GM13977 (cell line): ENCODE results near the gene MSRB1.

Experiments
- DNase-seq: peaks from one replicate; pipeline ENCODE4 v3.0.0; 2012; ENCODE audit warnings: low spot score
- in situ Hi-C: fragments of 300-500 bp; cut with MboI; formaldehyde crosslinking; loops from one replicate; pipeline ENCODE4 v1.12.0; 2022; ENCODE audit warnings: low sequenced_read_pairs, low pct_unique_long_range_greater_than_20kb, mixed read lengths, inconsistent platforms; ENCODE audit not compliant: unreplicated experiment
- TF ChIP-seq, protein P1 (sequence below): IDR thresholded peaks from 2 replicates; pipeline ENCODE4 v1.5.1; 2012; ENCODE audit warnings: mild to moderate bottlenecking, control low read depth; ENCODE audit not compliant: insufficient read depth; ENCODE audit errors: extremely low read depth, missing control alignments

MSRB1 gene

DNA sequence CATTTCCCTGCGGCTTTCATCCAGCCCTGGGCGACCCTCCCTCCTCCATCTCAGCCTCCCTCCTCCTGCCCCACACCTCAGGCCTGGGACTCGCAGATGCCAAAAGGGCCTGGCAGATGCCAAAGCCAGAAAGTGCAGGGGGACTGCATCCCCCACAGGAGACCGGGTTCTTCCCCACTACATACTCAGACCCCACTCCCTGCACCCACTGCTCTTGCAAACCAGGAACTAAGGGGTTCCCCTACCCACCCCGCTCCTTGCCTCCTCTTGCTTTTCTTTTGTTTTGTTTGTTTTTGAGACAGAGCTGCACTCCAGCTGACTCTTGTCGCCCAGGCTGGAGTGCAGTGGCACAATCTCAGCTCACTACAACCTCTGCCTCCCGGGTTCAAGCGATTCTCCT, 28.0 kb downstream of the MSRB1 start:
- in situ Hi-C loops, result no loop called here
- no peak for DNase-seq
- TF ChIP-seq, protein P1, sequence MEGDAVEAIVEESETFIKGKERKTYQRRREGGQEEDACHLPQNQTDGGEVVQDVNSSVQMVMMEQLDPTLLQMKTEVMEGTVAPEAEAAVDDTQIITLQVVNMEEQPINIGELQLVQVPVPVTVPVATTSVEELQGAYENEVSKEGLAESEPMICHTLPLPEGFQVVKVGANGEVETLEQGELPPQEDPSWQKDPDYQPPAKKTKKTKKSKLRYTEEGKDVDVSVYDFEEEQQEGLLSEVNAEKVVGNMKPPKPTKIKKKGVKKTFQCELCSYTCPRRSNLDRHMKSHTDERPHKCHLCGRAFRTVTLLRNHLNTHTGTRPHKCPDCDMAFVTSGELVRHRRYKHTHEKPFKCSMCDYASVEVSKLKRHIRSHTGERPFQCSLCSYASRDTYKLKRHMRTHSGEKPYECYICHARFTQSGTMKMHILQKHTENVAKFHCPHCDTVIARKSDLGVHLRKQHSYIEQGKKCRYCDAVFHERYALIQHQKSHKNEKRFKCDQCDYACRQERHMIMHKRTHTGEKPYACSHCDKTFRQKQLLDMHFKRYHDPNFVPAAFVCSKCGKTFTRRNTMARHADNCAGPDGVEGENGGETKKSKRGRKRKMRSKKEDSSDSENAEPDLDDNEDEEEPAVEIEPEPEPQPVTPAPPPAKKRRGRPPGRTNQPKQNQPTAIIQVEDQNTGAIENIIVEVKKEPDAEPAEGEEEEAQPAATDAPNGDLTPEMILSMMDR, result no peak

DNA sequence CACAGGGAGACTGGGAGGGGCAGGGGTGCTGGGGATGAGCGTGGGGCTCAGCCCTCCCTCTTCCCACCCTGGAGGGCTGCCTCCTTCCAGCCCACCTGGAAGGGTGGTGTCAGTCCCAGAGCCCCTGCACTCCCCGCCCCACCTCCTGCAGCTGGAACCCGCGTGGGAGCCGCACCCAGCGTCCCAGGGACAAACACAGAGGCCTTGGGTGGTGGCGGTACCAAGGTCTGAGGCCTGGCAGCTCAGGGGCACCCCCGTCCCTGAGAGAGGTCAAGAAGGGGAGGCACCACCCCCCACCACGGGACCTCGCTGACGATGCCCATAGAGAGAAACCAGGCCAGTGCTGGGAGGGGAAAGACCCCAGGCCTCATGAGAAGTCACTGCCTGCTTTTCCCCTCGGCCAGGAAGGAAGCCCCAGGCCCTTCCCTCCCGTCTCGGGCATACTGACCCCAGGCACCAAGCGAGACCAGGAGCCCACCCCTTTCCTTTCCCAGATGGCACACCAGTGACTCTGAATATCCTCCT, 28.9 kb downstream of the MSRB1 start:
- TF ChIP-seq, protein P1, result no peak
- in situ Hi-C loops, result no loop called here
- DNase-seq, result no peak

DNA sequence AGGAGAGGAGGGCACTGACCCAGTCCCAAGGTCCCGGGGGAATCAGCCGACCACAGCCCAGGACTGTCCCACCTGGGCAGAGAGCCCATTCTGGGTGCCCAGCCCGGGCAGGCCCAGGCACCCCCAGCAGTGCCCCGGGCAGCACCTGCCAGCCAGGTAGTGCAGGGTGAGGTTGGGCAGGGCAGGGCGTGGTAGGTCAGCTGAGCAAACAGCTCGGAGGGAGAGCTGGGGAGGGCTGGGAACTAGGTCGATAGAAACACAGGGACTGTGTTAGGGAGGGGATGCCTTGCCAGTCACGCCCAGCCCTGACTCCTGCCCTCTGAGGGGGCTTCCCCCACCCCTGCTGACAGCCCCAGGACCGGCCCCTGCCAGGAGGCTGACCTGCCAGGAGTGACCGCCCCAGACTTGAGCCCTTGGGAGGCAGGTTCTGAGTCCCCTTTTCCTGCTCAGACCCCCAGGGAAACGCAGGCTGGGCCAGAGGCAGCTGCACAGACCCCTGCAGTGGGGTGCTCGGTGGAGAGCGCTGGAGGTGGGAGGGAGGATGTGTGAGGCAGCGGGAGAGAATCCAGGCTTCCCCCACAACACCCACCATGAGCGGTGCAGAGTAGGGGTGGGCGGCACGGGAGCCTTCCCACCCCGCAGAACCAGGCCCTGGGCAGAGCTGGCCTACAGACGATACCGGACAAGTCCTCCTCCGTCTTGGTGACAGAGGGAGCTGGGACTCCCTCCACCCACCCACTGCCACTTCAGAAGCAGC, 29.5 kb downstream of the MSRB1 start:
- TF ChIP-seq, protein P1, result no peak
- DNase-seq, result peak; percentile 40

DNA sequence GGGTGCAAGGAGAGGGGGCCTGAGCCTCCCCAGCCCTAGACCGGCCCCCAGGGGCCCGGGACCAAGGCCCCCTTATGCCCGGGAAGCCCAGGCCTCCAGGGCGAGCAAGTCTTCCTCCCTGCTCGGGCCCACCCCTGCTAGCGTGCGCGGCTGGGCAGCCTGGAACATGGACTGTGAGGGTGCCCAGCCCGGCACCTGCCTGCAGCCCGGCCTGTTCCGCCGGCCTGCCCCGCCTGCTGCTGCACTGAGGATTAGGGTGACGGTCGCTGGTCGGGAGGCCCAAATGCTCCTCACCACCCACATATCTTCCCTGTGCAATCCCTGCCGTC, 30.8 kb downstream of the MSRB1 start:
- TF ChIP-seq, protein P1, result no peak
- no peak for DNase-seq
- in situ Hi-C loops, result no loop called here

More for the DNA sequence above, 29.5 kb downstream of the MSRB1 start:
- in situ Hi-C loops, result no loop called here

DNA sequence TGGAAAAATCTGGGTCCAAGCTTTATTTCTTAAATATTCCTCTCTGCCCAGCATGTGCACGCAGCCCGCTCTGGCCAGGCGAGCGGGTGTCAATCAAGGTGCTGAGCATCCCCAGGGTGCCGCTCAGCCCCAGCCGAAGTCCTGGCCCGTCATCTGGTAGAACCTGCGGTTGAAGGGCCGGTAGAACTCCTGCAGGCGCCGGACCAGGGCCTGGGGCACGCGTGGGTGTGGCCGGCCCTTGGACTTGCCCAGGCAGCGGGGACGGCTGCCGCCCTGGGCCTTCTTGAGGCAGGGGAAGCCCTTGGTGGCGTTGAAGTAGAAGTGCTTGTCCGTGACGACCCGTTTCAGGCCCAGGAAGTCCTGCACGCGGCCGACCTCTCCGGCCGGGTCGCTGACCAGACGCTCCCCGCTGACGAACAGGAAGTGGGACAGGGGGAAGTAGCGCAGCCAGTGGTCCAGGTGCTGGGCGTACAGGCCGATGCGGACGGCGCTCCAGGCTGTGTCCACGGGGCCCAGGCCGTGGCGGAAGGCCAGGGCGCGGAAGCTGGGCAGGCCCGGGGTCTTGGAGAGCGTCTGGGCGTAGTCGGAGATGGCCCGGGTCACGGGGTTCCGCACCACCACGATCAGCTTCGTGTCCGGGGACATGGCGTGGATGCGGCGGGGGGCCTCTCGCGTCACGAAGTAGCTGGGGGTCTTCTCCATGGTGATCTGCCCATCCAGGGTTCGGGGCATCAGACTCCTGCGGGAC, 31.4 kb downstream of the MSRB1 start:
- TF ChIP-seq, protein P1, result no peak
- in situ Hi-C loops, result no loop called here
- no peak for DNase-seq

DNA sequence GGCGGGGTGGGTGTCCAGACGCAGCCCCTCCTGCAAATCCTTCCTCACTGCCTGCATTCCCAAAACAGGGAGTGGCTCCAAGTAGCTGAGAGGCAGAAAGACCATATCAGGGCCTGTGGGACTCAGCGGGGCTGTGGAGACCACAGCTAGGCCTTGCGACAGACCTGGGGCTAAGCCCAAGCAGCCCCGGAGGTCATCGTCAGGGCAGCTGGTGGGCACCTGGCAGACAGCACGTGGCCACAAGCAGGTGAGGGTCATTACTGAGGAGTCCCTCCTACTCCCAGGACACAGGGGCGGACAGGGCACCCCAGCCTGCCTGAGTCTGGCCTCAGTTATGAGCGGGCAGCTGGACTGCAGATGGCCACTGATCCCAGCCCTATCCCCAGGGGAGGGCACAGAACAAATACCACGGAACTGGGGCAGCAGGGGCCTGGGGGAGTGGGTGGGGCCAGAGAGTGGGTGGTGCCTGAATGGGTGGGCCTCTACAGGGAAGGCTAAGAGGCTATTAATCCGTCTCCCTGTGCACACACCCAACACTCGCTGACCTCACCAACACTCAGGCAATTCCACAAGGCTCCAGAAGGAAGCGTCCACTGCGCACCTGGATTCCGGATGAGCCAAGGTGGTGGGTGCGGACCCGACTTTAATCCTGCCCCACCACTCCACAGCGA, 33.3 kb downstream of the MSRB1 start:
- no peak for DNase-seq
- in situ Hi-C loops, result no loop called here
- TF ChIP-seq, protein P1, result no peak
